Cardiac fibroblast (primary cell): Measurements from ENCODE around the gene TMEM9B.
A peak's percentile ranks its signal among the peaks of the same experiment; 100 is the strongest.

Experiments
- DNase-seq, 2 donors: peaks; one replicate each; pipeline versions ENCODE4 v3.0.0 to v3.0.0-alpha.2; 2010; ENCODE audit warnings: low read depth in 2 of 2
- H3K4me3 ChIP-seq, 2 donors: replicated peaks in 1 of 2; 1 replicate in 1 of 2; 2 replicates in 1 of 2; pipeline ENCODE4 v1.5.1; 2011; ENCODE audit warnings: low read depth in 2 of 2, low read length in 2 of 2, mild to moderate bottlenecking in 2 of 2, moderate library complexity in 1 of 2
- TF ChIP-seq, protein P1 (sequence below): IDR thresholded peaks from one replicate; pipeline ENCODE4 v1.5.1; 2011; ENCODE audit warnings: low read depth, mild to moderate bottlenecking, low read length, inconsistent platforms

Gene TMEM9B

DNA sequence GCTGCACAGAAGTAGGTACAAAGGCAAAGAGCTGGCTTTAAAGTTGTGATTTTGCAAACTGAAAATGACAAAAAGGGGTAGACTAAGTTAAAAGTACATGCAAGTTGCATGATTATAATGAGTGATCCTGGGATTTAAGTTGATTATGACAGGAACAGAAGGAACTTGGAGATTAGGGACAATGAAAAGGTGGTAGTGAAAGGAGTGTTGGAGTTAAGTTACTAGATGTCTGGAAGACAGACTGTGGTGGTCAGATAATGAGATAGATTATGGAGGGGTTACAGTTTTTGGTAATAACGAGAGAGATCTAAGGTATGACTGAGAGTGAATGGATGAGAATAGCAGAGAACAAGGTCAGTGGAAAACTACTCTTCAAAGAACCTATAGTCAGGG is 7.7 kb upstream of the TMEM9B start:
- TF ChIP-seq, protein P1, sequence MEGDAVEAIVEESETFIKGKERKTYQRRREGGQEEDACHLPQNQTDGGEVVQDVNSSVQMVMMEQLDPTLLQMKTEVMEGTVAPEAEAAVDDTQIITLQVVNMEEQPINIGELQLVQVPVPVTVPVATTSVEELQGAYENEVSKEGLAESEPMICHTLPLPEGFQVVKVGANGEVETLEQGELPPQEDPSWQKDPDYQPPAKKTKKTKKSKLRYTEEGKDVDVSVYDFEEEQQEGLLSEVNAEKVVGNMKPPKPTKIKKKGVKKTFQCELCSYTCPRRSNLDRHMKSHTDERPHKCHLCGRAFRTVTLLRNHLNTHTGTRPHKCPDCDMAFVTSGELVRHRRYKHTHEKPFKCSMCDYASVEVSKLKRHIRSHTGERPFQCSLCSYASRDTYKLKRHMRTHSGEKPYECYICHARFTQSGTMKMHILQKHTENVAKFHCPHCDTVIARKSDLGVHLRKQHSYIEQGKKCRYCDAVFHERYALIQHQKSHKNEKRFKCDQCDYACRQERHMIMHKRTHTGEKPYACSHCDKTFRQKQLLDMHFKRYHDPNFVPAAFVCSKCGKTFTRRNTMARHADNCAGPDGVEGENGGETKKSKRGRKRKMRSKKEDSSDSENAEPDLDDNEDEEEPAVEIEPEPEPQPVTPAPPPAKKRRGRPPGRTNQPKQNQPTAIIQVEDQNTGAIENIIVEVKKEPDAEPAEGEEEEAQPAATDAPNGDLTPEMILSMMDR = no peak
- DNase-seq = no peak
- H3K4me3 ChIP-seq = no peak overlapping the region

DNA sequence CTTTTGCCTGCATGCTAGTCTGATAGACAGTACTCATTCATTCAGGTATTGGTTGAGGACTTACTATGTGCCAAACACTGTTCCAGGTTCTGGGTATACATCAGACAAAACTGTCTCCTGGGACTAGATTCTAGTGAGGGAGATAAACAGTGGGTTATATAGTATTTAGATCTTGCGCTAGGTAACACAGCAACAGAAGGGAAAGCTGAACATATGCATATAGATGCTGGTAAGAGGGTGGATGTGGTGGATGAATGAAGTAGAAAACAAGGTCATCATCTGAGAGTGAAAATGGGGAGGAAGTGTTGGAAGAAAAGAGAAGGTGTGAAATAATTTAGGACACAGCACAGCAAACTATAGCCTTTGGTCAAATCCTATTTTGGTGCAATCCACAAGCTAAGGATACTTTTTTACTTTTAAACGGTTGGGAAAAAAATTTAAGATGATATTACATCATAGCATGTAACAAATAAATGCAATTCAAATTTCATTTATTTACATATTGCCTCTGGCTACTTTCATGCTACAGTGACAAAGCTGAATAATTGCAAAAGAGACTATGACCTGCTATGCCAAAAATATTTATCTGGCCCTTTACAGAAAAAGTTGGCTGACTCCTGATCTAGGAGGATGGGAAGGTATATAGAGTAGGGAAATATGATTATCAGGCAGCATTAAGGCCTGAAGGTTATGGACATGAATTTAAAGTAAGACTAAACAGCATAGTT is 7.1 kb upstream of the TMEM9B start:
- TF ChIP-seq, protein P1 = no peak
- no peak overlapping the region for H3K4me3 ChIP-seq
- no peak for DNase-seq

DNA sequence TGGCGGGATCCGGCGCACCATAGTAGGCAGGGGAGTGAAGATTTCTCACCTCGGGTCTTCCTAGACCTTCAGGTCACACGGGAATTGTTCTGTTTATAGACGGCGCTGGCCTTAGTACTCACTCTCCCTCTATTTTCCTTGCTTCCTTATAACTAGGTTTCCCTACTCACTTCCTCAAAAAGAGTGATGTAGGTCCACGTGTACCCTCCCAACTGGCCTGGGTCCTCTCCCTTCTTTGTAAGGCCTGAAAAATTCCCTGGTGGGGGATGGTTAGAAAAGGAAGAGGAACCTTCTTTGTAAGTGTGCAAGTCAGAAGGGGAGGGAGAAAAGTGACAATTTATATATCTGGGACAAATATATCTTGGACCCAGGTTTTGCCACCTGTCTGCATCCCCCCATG is 2.9 kb upstream of the TMEM9B start:
- no peak for DNase-seq
- TF ChIP-seq, protein P1 = no peak
- H3K4me3 ChIP-seq = no peak overlapping the region

DNA sequence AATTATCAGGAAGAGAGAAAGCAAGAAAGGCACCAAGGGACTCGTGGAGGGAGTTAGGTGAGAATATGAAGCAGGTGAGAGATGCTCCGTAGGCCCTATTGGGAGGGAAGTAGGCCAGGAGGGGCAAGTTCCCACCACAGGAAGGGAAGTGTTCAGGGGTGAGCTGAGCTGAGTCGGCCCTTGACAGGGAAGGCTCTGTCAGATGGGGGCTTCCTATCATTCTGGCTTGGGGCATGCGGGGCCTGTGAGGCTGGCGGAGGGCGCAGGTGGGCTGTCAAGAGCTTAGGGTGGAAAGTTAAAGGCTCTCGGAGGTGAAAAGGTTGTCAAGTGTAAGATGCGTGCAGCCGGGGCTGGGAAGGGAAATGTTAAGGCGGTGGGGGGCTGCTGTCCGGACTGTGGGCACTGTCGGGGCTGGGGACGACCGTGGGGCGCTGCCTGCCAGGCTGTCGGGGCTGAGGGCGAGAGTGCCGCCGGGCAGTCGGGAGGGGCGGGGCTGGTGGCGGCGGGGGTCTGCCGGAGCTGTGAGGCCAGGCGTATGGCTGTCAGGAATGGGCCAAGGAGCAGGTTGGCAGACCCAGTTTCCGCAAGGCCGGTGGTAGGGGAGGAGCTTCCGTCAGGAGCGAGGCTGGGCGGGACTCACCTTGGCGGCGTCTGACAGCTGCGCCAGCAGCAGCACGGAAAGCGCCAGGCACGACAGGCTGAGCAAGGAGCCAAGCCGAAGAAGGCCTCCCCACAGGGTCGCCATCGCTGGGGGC is 496 bp downstream of the TMEM9B start:
- TF ChIP-seq, protein P1 = no peak
- peak overlapping the region; percentile 93 to 94 for H3K4me3 ChIP-seq
- DNase-seq = peak in 1 of 2 donors; percentile 71

DNA sequence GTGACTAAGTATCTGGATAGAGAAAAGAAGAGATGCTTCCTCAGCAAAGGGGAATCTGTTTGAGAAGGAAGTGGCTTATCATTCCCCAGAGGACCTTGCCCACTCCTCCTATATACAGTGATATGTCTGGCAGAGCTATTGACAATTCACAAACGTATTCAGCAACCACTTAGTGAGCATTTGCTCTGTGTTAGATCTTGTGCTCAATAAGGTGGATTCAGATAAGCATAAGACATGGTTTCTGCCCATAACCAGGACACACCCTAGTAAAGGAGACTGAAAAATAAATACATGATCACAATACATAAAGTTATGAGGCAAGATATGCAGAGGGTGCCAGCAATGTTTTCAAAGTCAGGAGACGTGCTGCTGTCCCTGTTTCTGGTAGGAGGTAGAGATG is 1.4 kb downstream of the TMEM9B start:
- H3K4me3 ChIP-seq = peak overlapping the region in 1 of 2 donors; percentile 94
- no peak for DNase-seq
- TF ChIP-seq, protein P1 = no peak

DNA sequence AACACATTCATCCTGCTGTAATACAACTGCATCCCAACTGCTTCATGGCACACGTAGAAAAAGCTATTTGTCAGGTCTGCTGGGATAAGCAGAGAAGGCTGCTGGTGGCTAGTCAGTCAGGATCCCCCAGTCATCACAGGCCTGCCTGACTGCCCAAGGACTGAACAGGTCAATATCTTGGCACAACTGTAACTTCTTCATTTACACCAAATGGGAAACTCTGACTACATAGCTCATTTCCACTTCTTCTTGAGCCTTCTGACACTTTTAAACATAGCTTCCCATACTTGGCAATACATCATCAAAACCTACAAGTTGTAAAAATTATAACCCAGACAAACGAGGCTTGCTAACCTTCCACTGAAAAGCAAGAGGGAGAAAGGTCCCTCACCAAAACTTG is 2.8 kb downstream of the TMEM9B start:
- no peak overlapping the region for H3K4me3 ChIP-seq

More for the DNA sequence above, 2.8 kb downstream of the TMEM9B start:
- TF ChIP-seq, protein P1 = no peak
- DNase-seq = no peak
